ENCODE measurements around the gene F5. TPM values are rescaled to one million over a fixed set of nuclear protein-coding genes. Genes with fewer than 3 reads are reported as not detected.

The F5 gene
- total RNA-seq, 2 donors from 2014 or later = 1.00 to 2.5 TPM

DNA sequence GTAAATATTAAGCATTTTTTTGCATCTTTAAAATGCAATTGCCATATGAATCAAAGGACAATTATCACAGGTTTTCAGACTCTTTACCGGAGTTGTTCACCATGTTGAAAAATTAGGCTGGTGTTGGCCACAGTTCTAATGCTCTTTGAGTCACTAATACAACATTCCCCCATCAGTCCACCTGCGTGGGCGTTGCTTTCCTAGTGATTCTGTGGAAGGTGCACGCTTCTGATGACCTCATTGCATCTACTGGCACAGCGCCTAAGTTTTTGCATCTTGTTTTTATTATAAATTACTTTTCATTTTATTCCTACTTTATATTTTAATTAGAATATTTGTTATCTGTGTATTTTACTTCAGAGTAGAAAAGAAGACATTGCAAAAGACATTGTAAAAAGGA is 4.7 kb upstream of the F5 start:
- no peak for DNase-seq (ENCODE audit: low spot score)
- intact Hi-C loops (cut with DNase I) = no loop called here

DNA sequence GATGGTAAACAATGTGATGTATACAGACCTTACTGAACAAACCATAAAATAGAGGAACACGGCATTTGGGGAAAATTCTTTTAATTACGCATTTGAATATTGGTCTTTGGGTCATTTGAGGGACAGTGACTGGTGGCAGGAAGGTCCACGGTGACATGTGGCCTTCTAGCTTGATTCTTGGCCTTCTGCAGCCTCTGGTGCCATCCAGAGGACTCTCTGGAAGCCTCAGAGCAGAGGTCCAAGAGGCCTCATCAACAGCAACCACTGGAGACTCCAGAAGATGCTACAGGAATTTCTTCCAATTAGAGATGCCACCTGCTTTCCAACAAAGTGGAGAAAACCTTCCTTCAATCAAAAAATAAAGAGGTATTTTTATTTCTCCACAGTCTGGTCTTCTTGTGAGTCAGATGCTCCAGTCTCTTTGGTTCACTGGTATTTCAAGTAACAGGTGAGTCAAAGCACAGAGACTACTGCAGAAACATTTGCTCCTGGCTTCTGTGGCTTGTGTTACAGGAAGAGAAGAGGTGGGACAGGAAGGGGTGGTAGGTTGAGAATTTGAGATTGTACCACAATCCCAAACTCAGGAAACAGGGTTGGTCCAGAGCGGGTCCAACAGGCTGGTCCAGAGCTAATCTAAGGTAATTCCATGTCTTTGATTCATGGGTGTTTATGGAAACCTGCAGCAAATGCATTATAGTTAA is 2.7 kb upstream of the F5 start:
- intact Hi-C loops (cut with DNase I) = no loop called here
- no peak for DNase-seq (ENCODE audit: low spot score)

DNA sequence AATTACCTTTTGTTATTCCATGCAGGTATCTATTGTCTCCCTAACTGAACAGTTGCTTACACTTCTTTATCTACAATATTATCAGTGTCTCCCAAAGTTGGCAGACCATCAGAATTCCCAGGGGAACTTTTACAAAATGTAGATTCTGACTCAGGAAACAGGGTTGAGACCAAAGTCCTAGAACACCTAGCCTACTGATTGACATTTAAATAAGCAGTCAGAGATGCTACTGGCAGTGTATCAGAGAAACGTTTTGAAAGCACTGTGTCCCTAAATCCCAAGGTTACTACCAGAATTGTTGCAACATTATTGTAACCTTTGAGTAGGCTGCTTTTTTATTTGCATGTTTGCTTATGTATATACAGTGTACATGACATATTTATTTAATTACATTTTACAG is 1.8 kb upstream of the F5 start:
- DNase-seq (ENCODE audit: low spot score) = no peak
- intact Hi-C loops (cut with DNase I) = no loop called here

DNA sequence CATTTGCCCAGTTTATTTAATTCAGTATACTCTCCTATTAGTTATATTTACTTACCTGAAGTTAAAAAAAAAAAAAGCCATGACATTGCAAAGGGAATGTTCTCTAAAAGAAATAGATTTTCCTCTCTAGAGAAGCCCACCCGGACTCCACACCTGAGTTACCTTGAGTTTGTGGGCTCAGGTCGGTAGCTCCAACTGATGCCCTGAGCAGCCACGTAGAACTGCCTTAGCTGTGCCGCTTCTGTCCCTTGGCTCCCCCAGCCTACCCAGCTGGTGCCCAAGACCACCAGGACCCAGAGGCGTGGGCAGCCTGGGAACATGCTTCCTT is 250 bp downstream of the F5 start:
- intact Hi-C loops (cut with DNase I) = no loop called here
- no peak for DNase-seq (ENCODE audit: low spot score)

DNA sequence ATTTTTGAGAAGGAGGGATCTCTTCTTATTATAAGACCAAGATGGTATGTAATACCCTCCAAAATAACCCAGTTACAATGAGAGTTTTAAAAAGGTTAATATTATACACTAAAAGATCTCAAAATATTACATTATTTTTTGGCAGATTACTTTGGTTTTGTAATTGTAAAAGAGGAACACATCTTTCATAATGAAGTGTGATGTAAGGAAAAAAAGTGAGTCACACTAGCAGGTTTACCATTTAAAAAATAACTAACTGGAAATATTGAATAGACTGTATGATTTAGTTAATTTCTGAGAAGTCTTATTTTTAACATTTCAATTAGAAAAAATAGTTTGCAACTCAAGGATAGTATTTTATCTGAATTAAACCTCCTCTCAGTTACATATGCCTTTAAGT is 1.1 kb downstream of the F5 start:
- no peak for DNase-seq (ENCODE audit: low spot score)

DNA sequence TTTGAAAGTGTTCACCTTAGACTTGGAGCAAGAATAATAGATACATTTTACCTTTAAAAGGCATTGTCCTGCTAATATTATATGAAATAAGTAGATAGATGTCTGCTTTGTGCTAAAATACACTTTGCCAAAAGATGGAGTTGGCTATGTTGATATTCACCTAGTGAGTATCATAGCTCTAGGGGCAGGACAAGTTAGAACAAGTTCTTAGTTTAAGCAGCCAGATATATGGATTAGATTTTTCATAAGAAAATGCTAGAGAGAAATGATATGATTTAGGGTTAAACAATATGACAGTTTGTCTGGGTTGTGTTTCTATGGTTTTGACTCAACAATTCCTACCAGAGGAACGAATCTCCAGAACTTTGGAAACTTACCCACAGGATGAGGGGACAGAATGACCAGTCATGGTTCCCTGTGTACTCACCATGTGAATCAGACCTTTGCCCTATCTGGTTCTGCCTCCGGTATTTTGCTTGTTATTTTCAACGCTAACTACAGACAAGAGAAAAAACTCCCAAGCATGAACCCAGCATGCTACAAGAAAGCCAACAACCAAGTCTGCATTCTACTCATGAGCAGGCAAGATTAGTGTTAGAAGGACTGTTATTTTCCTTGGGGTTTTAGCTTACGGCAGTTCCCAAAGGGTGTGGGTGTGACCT is 1.7 kb downstream of the F5 start:
- intact Hi-C loops (cut with DNase I) = no loop called here
- no peak for DNase-seq (ENCODE audit: low spot score)

More for the DNA sequence above, 1.1 kb downstream of the F5 start:
- intact Hi-C loops (cut with DNase I) = no loop called here

DNA sequence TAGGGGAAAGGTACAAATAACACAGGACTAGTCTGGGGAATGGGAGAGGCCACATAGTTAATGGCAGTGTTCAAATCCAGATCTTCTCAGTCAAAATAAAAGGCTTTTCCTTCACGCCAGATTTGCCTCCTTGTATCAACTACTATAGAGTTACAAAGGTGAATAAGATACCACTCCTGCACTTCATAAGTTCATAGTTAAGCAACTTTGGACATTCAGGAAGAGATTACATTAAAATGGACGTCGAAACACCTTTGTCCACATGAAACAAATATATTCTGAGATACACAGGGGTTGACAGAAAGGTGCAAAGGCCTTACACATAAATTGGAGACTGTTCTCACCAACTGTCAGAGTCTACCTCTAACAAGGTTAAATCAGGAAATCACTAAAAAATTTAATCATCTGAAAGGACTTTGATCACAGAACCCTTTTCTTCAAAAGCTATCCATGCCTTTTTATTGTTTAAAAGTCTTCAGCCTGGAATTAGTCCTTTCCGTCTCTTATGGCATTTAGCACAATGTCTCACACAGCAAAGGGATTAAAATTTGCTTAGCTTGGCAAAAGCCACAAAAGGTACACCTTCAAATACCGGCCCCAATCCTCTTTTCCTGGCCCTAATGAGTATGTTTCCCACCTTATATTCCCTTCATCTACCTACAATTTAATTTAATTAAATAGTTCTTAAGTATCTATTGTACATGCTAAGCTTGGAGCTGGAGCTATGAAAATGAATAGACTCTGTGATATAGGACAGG is 8.1 kb downstream of the F5 start:
- intact Hi-C loops (cut with DNase I) = no loop called here
- no peak for DNase-seq (ENCODE audit: low spot score)

DNA sequence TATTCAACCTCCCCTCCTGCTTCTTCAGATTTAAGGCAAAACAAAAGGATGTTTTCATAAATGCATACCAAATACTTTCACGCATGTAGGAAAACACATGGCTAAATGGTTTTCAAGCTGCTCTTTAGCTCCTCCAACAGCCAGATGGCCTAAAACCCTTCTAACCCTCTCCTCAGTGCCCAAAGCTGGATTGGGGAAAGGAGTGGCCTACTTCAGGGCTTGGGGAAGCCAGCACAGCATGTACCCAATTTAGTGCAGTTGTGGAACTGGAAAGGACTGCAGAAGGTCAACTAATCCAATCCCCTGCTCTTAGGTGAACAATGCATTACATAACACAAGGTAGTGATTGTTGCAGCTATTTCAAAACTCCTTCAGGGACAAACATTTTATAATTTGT is 9.3 kb downstream of the F5 start:
- intact Hi-C loops (cut with DNase I) = no loop called here
- DNase-seq (ENCODE audit: low spot score) = no peak

DNA sequence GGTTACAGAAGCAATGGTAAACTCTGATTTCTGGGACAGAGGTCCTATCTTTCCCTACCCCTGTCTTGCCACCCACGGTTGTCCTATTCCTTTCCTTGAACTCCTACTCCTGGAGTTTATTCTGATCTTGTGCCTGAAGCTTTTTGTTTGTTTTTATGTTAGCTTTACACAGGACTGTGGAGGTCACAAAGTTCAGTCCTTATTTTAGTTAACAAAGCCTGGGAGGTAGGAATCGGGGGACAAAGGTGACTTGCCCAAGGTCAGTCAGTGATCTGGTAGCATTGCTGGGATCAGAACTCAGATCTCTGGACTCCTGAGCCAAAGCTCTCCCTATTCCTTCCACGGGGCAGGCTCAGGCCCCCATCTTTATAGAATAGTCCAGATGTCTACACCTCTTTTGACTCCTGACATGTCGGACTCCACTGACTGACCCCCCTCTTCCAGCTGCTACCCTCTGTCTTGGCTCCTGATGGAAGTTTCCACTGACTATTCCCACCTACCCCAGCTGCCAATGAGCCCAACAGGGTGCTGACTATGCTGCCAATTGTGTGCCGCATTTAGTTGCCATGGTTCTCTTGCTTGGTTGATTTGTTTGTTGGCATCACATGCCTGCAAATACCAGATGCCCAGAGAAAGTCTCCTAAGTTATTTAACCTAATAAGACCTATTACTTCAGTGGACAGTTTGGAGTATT is 9.9 kb downstream of the F5 start:
- intact Hi-C loops (cut with DNase I) = no loop called here
- DNase-seq (ENCODE audit: low spot score) = no peak

DNA sequence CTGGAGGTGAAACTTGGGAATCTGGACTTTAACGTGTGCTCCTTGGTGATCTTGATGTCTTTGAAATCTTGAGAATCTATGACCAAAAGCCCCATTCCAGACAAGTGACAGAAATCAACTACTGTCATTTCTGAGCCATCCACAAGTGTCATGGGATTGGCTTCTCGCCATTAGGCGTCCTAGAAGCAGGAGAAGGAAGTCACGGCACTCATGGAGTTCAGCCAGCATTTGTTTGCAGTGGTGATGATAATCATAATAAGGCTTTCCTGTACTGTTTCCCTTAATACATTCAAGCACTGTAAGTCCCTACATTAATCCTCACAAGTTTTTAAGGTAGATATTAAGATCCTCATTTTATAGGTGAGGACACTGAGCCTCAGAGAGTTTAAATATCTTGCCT is 11.9 kb downstream of the F5 start:
- DNase-seq (ENCODE audit: low spot score) = no peak
- intact Hi-C loops (cut with DNase I) = no loop called here

DNA sequence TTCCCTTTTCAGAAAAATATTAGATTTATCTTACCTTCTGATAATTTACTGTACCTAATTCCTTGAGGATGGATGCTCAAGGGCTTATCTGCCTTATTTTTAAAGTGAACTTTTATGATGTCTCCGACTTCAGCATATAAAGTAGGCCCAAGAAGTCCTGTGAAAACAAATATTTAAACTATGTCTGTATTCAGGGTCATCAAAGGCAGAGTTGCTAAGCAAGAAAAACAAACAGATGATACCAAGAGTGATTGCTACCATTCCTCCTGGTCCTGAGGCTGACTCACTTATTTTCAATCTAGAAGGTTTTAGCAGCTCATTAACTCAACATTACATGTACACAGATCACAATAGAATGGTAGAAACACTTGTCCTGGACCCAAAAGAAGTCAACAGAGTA is 14.1 kb downstream of the F5 start:
- intact Hi-C loops (cut with DNase I) = no loop called here
- DNase-seq (ENCODE audit: low spot score) = no peak

DNA sequence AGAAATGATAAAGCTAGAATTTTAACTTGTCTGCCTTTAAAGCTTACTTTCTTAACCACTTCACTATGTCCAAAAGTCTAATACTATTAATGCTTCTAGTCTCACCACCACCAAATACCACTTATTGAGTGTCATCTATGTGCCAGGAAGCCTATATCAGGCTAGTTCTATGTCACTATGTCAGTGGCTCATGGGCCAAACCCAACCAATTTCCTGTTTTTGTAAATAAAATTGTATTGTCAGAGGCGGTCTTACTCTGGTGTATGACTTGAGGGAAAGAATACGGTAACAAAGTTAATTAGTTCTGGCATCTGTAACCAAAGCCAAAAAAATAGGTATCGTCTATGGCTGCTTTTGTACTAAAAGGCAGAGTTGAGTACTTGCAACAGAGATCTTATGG is 14.8 kb downstream of the F5 start:
- intact Hi-C loops (cut with DNase I) = no loop called here
- DNase-seq (ENCODE audit: low spot score) = no peak

DNA sequence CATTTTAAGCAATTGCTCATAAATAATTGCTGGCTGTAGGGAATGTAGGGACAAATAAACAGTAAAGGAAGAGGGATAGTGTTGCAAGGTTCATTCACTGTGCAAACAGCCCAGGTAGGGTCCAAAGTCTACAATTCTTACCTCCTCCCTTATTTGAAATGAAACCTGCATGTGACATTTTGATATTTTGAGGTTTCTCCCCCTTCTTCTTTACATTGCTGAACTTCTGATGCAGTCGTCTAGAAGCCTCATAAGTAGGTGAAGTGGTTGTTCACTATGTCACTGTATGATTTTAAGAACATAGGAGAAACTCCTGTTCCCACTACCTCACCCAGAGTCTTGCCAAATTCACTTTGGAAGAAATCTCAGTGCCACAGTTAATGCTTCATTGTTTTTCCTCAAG is 16.1 kb downstream of the F5 start:
- DNase-seq (ENCODE audit: low spot score) = no peak
- intact Hi-C loops (cut with DNase I) = no loop called here

DNA sequence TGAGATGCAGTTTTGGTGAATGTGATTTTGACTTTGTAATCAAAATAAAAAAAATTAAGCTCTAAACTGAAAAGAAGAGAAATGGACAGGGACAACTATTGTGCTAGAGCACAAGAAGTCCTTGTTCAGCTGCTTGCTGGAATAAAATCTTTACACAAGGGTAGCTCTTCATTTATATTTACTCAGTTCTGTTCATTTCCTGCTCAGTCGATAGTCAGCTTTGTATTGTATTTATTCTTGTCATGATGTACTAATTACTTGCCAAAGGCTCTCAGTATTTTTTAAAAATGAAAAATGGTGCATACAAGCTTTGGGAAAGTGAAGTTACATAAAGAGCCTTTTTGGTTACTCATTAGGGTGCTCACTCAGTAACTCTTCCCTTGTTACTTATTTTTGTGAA is 17.8 kb downstream of the F5 start:
- no peak for DNase-seq (ENCODE audit: low spot score)
- intact Hi-C loops (cut with DNase I) = no loop called here

DNA sequence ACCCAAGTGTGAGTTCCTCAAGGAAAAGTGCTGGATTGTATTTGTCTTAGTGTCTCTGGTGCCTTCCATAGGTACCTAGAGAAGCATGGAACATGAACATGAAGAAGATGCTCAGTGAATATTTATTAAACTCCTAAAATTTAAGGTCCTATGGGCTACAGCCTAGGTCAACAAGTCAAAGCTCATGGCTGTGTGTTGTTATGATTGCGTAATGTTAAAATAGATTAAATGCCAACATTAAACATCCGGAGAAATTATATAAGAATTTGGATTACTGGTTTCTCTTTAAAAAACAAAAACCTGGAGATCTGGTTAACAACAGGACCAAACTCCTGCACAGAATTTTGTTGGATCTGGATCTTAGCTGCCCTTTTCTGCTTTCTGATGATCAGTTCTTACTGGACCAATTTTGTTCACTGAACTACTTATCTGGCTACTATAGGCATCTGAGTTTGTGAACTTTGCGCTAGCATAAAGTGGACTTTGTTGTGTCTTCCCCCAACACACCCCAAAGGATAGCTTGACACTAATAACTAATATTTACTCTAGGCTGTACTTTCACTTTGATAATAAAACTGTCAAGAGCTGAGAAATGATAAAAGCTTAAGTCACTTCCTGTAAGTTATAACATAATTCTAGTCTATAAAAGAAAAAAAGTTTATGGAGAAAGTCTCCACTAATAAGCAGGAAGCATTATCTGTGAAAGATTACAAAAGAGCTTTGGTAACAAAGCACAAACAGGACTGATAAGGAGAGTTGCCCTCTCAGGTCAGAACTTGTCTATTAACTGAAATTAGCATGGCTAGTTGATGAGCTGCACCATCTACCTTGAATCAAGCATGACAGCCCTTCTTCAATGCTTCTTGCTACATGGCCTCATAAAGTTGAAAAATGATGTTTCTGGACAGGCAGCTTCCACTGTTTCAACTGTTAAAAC is 20.7 kb downstream of the F5 start:
- intact Hi-C loops (cut with DNase I) = no loop called here
- DNase-seq (ENCODE audit: low spot score) = no peak

DNA sequence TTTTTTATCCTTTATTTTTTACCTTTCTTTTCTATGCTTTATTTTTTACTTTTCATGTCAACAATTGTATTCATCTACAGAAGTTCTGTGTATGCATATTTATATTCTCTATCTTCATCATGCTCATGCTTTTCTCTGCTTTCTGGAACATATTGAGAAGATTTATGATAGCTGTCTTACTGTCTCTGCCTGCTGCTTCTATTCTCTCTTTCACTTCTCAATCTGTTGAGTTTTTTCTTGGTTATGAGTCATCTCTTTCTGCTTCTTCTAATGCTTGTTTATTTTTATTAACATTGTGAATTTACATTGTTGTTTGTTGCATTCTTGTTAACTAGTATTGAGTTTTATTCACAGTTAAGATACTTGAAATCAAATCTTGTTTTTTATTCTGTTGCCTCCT is 22.6 kb downstream of the F5 start:
- intact Hi-C loops (cut with DNase I) = no loop called here
- DNase-seq (ENCODE audit: low spot score) = no peak

DNA sequence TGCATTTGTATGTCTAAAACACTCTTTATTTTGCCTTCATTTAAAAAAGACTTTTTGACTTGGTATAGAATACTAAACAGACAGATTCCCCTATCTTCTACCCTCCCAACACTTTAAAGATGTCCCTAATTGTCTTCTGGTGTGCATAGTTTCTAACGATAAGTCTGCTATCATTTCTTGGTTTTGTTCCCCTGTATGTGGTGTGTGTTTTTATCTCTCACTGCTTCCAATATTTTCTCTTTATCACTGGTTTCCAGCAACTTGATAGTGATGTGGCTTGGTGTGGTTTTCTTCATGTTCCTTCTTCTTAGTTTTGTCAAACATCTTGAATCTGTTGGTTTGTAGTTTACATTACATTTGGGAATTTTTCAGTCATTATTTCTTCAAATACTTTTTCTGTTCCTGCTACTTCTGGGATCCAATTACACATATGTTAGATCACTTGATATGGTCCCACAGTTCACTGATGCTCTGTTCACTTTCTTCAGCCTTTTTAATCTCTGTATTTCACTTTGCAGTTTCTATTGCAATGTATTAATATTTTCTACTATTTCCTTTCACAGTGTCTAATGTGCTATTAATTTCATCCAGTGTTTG is 23.2 kb downstream of the F5 start:
- no peak for DNase-seq (ENCODE audit: low spot score)
- intact Hi-C loops (cut with DNase I) = no loop called here

DNA sequence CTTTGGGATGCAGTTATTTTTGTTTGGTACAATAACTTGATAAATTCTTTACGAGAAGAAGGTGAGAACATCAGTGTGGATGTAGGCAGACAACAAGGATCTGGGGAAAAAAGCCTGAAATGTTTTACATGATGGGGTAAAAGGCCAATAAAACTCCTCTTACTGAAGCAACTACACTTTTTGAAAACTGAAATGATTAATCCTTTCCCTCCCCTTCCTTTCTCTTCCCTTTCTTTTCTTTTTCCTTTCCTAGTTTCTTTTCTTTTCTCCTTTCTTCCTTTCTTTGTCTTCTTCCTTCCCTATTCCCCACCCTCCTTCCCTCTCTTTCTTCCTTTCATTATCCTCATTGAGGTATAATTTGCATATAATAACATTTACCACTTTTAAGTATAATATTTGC is 24.6 kb downstream of the F5 start:
- intact Hi-C loops (cut with DNase I) = no loop called here
- no peak for DNase-seq (ENCODE audit: low spot score)

DNA sequence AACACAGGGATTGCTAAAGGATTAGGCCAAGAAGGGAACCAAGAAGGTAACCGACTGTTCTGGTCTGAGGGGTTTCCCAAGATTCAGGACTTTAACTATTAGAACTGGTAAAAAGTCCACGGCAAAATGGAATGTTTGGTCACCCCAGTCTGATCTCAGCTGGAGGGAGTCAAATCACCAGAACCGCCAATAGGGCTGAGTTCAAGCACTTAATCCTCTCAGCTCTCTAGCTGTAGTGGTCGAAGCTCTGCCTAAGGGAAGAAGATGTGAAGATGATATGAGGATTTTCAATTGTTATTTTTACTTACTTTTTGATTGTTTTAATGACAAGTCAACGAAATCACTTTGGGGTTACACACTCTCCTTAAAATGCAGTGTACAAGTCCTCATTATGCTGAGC is 29.1 kb downstream of the F5 start:
- intact Hi-C loops (cut with DNase I) = no loop called here

More for the DNA sequence above, 29.1 kb downstream of the F5 start:
- DNase-seq (ENCODE audit: low spot score) = no peak

All from posterior vena cava (tissue), 2 donors.